Naive B cell (primary cell): Measurements from ENCODE around the gene DMXL2. TPM values are rescaled to one million over a fixed set of nuclear protein-coding genes. Genes with fewer than 3 reads are reported as not detected.

Source experiments
- ATAC-seq, 2 donors: fragments of 150-1000 bp; cut with Tn5 transposase; 2 replicates each; pipeline ENCODE4 v1.10.0; 2021; ENCODE audit warnings: low read depth in 2 of 2, mild to moderate bottlenecking in 2 of 2, moderate library complexity in 2 of 2
- DNase-seq: peaks from one replicate; pipeline ENCODE4 v3.0.0; 2022
- H3K27ac Mint-ChIP-seq, 6 donors: one replicate each; pipeline ENCODE4 v1.8.0; 2020 to 2022; ENCODE audit warnings: mild to moderate bottlenecking in 6 of 6, mixed read lengths in 6 of 6, moderate library complexity in 5 of 6, inconsistent platforms in 2 of 6
- H3K27me3 Mint-ChIP-seq, 3 donors: one replicate each; pipeline ENCODE4 v1.8.0; 2021 to 2022; ENCODE audit warnings: mixed read lengths in 3 of 3, mild to moderate bottlenecking in 1 of 3
- H3K36me3 Mint-ChIP-seq, 2 donors: one replicate each; pipeline ENCODE4 v1.8.0; 2020 to 2022; ENCODE audit warnings: mixed read lengths in 2 of 2, inconsistent platforms in 1 of 2, mild to moderate bottlenecking in 1 of 2
- H3K4me1 Mint-ChIP-seq, 3 donors: one replicate each; pipeline ENCODE4 v1.8.0; 2020 to 2022; ENCODE audit warnings: mixed read lengths in 3 of 3, inconsistent platforms in 1 of 3, mild to moderate bottlenecking in 1 of 3, moderate library complexity in 1 of 3
- H3K4me3 Mint-ChIP-seq, 8 donors: one replicate each; pipeline ENCODE4 v1.8.0; 2020 to 2022; ENCODE audit warnings: mild to moderate bottlenecking in 8 of 8, mixed read lengths in 8 of 8, moderate library complexity in 8 of 8, inconsistent platforms in 2 of 8
- H3K9me3 Mint-ChIP-seq, 7 donors: one replicate each; pipeline ENCODE4 v1.8.0; 2020 to 2022; ENCODE audit warnings: mixed read lengths in 7 of 7, mild to moderate bottlenecking in 5 of 7, inconsistent platforms in 2 of 7, moderate library complexity in 1 of 7
- polyA plus RNA-seq, 6 donors: library from polyadenylated mRNA; unstranded; fragments of 300-500 nt; fragmentation: Illumina TruSeq; gene quantifications; one replicate each; pipeline ENCODE4 v1.2.3, GENCODE V29; 2021; ENCODE audit warnings: low read depth in 6 of 6

Gene DMXL2
- polyA plus RNA-seq, 6 donors from 2014 or later: 0.10 to 0.14 TPM; not detected in 4

DNA sequence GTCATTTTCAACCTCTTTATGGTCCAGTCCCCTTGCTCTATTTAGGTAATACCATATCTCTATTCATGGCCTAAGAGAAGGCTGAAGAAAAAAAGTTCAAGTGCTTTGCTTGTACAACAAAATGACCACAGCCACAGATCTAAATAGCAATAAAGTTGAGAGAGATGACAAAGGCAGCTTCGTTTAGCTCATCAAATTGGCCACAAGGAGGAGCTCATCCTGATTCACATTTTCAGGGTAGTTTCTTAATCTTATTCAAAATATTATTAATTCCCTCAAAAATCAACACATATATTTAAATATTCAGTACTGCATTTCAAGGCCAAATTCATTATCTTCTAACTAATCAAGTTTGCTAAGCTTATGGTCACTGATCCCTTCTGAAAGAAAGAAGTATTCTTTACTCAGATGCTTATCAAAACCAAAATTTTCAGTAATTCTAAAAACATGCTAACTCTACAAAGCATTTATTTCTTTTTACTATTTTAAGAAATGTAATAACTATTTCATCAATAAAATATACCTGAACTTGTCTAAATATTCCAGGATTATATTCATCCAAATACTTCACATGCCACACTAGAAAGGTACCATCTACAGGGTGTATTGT, 85.5 kb downstream of the DMXL2 start:
- DNase-seq (no peak), ATAC-seq (no peak)
- H3K36me3 Mint-ChIP-seq: no peaks in the 10 kb centered on the region
- H3K27ac Mint-ChIP-seq: no peak overlapping the region
- no peaks in the 10 kb centered on the region for H3K27me3 Mint-ChIP-seq
- no peak overlapping the region for H3K4me3 Mint-ChIP-seq
- no peaks in the 10 kb centered on the region for H3K4me1 Mint-ChIP-seq
- peaks cover 0 to 2% (median 0%) of the 10 kb centered on the region in 7 donors for H3K9me3 Mint-ChIP-seq

GRCh38 chr15:51533672-51534398, 88.7 kb downstream of the DMXL2 start:
- Mint-ChIP-seq H3K4me1 (no peaks in the 10 kb centered on the region), H3K27ac (no peak overlapping the region), H3K36me3 (no peaks in the 10 kb centered on the region), H3K9me3 (peaks cover 0 to 27% (median 3%) of the 10 kb centered on the region in 7 donors), H3K27me3 (no peaks in the 10 kb centered on the region), H3K4me3 (no peak overlapping the region)
- DNase-seq (no peak), ATAC-seq (no peak)

DNA sequence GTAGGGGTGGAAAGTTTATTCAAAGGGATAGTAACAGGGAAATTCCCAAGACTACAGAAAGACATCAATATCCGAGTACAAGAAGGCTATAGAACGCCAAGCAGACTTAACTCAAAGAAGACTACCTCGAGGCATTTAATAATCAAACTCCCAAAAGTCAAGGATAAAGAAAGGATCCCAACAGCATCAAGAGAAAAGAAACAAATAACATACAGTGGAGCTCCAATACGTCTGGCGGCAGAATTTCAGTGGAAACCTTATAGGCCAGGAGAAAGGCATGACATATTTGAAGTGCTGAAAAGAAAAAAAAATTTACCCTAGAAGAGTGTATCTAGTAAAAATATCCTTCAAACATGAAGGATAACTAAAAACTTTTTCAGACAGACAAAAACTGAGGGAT, 95.6 kb downstream of the DMXL2 start:
- DNase-seq: no peak
- no peaks in the 10 kb centered on the region for H3K27me3 Mint-ChIP-seq
- H3K9me3 Mint-ChIP-seq: peaks cover 7 to 57% (median 31%) of the 10 kb centered on the region in 7 donors
- peaks cover 7 to 34% of the 10 kb centered on the region in 2 donors for H3K36me3 Mint-ChIP-seq
- no peak overlapping the region for H3K4me3 Mint-ChIP-seq
- ATAC-seq: no peak
- no peaks in the 10 kb centered on the region for H3K4me1 Mint-ChIP-seq
- H3K27ac Mint-ChIP-seq: no peak overlapping the region

DNA sequence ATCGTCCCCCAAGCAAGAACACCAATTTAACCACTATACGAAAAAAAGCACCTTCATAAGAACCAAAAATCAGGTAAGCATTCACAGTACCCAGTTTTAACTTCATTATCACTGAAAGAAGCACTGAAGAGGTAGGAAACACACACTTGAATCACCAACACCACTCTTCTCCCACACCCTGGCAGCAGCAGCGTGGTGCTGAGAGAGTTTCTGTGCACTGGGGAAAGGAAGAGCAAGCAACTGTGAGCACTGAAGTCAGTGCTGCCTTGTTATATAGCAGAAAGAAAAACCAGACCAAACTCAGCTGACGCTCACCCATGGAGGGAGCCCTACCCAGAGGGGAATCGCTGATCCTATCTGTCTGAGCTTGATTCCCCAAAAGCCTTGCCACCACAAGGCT, 98.2 kb downstream of the DMXL2 start:
- H3K36me3 Mint-ChIP-seq: peaks cover 7 to 34% of the 10 kb centered on the region in 2 donors

GRCh38 chr15:51516291-51516690, 106.3 kb downstream of the DMXL2 start:
- Mint-ChIP-seq H3K4me3 (no peak overlapping the region), H3K27ac (no peak overlapping the region), H3K36me3 (no peaks in the 10 kb centered on the region), H3K9me3 (peaks cover 0 to 5% (median 1%) of the 10 kb centered on the region in 7 donors), H3K27me3 (no peaks in the 10 kb centered on the region), H3K4me1 (no peaks in the 10 kb centered on the region)
- no peak for DNase-seq
- ATAC-seq: no peak

More for the DNA sequence above, 98.2 kb downstream of the DMXL2 start:
- H3K27ac Mint-ChIP-seq: peak overlapping the region in 1 of 6 donors; percentile 57
- H3K4me3 Mint-ChIP-seq: no peak overlapping the region
- peaks cover 7 to 38% (median 26%) of the 10 kb centered on the region in 7 donors for H3K9me3 Mint-ChIP-seq
- H3K27me3 Mint-ChIP-seq: no peaks in the 10 kb centered on the region
- ATAC-seq (no peak), DNase-seq (no peak)
- H3K4me1 Mint-ChIP-seq: no peaks in the 10 kb centered on the region

- no peak for DNase-seq
- Mint-ChIP-seq H3K4me3 (no peak overlapping the region), H3K27me3 (no peaks in the 10 kb centered on the region), H3K27ac (no peak overlapping the region), H3K36me3 (no peaks in the 10 kb centered on the region), H3K9me3 (peaks cover 0 to 3% (median 0%) of the 10 kb centered on the region in 7 donors), H3K4me1 (no peaks in the 10 kb centered on the region)
- no peak for ATAC-seq
These were observed 117.3 kb downstream of the DMXL2 start for GRCh38 chr15:51505251-51505650.

DNA sequence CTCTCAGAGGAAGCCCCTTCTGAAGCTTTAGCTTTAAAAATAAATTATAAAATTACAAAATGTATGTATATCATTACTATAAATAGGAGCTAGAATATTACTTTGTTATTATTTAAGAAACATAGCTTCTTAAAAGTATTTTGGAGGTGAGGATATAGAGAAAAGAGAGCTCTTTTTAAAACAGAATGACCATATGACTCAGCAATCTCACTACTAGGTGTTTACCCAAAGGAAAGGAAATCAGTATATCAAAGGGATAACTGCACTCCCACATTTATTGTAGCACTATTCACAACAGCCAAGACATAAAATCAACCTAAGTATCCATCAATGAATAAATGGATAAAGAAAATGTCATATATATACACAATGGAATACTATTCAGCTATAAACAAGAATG, 119.6 kb downstream of the DMXL2 start:
- ATAC-seq: no peak
- DNase-seq: no peak
- H3K36me3 Mint-ChIP-seq: no peaks in the 10 kb centered on the region
- no peaks in the 10 kb centered on the region for H3K27me3 Mint-ChIP-seq
- H3K4me3 Mint-ChIP-seq: no peak overlapping the region
- H3K4me1 Mint-ChIP-seq: no peaks in the 10 kb centered on the region
- no peak overlapping the region for H3K27ac Mint-ChIP-seq
- no peaks in the 10 kb centered on the region for H3K9me3 Mint-ChIP-seq

- no peaks in the 10 kb centered on the region for H3K9me3 Mint-ChIP-seq
- H3K27me3 Mint-ChIP-seq: no peaks in the 10 kb centered on the region
- no peak for DNase-seq
- H3K36me3 Mint-ChIP-seq: no peaks in the 10 kb centered on the region
- no peak for ATAC-seq
- H3K4me1 Mint-ChIP-seq: no peaks in the 10 kb centered on the region
- no peak overlapping the region for H3K27ac Mint-ChIP-seq
- no peak overlapping the region for H3K4me3 Mint-ChIP-seq
These were observed 123.1 kb downstream of the DMXL2 start for GRCh38 chr15:51499379-51499976.

DNA sequence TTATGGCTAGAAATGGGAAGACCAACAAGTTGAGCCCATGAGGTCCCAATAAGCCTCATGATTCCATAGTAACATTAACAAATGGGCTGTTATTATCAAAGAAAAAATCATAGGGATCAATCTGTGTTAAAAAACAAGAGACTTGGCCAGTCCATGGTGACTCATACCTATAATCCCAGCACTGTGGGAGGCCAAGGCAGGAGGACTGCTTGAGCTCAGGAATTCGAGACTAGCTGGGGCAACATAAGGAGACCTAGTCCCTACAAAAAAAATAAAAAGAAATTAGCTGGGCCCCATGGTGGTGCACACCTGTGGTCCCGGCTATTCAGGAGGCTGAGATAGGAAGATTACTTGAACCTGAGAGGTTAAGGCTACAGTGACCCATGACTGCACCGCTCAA, 124.8 kb downstream of the DMXL2 start:
- Mint-ChIP-seq H3K4me3 (no peak overlapping the region), H3K27ac (no peak overlapping the region), H3K4me1 (no peaks in the 10 kb centered on the region), H3K9me3 (no peaks in the 10 kb centered on the region), H3K27me3 (no peaks in the 10 kb centered on the region), H3K36me3 (no peaks in the 10 kb centered on the region)
- no peak for ATAC-seq
- no peak for DNase-seq

DNA sequence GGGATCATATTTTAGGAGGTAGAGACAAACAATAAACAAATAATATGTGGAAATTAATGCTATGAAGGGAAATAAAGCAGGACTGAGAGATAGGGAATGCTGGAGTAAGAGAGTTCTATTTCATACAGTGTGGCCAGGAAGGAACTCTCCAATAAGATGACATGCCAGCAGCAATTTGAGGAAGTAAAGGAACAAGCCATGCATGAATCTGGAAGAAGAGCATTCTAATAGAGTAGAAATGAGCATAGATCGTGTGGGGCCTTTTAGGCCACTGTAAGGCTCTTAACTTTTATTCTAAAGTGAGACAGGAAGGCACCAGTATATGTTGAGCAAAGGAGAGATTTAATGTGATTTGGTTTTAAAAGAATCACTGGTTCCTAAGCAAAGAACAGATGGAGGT, 126.3 kb downstream of the DMXL2 start:
- ATAC-seq (no peak), DNase-seq (no peak)
- Mint-ChIP-seq H3K4me3 (no peak overlapping the region), H3K9me3 (no peaks in the 10 kb centered on the region), H3K36me3 (no peaks in the 10 kb centered on the region), H3K27ac (peak overlapping the region in 1 of 6 donors; percentile 7), H3K27me3 (no peaks in the 10 kb centered on the region), H3K4me1 (no peaks in the 10 kb centered on the region)

GRCh38 chr15:51494411-51495314, 127.9 kb downstream of the DMXL2 start:
- no peak overlapping the region for H3K27ac Mint-ChIP-seq
- H3K9me3 Mint-ChIP-seq: no peaks in the 10 kb centered on the region
- no peaks in the 10 kb centered on the region for H3K36me3 Mint-ChIP-seq
- H3K27me3 Mint-ChIP-seq: no peaks in the 10 kb centered on the region
- DNase-seq (no peak), ATAC-seq (no peak)
- no peak overlapping the region for H3K4me3 Mint-ChIP-seq
- no peaks in the 10 kb centered on the region for H3K4me1 Mint-ChIP-seq

GRCh38 chr15:51493892-51494291, 128.7 kb downstream of the DMXL2 start:
- Mint-ChIP-seq H3K4me3 (no peak overlapping the region), H3K4me1 (no peaks in the 10 kb centered on the region), H3K27me3 (no peaks in the 10 kb centered on the region), H3K27ac (no peak overlapping the region), H3K36me3 (no peaks in the 10 kb centered on the region), H3K9me3 (peaks cover 0 to 2% (median 0%) of the 10 kb centered on the region in 7 donors)
- DNase-seq: no peak
- ATAC-seq: no peak

DNA sequence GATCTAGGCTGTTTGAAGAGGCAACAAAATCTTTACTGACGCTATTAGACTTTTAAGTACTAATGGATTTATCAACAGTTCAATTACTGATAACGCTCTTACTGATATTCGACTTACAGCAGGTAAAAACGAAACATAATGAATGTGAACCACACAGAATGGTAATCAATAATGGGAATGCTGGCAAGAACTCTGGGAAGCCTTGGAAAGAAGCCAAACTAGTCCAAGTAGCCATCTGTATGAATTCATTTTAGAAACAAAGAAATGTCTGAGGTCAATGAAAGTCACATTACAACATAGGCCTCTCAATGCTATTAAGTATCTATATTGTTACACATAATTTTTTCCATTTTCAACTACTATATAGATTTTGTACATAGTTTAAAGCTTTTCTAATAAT, 130.0 kb downstream of the DMXL2 start:
- H3K27ac Mint-ChIP-seq: no peak overlapping the region
- no peaks in the 10 kb centered on the region for H3K36me3 Mint-ChIP-seq
- peaks cover 0 to 5% (median 0%) of the 10 kb centered on the region in 7 donors for H3K9me3 Mint-ChIP-seq
- no peak for DNase-seq
- ATAC-seq: no peak
- peaks cover 0 to 2% (median 0%) of the 10 kb centered on the region in 3 donors for H3K4me1 Mint-ChIP-seq
- no peaks in the 10 kb centered on the region for H3K27me3 Mint-ChIP-seq
- no peak overlapping the region for H3K4me3 Mint-ChIP-seq
